Stimulated activated CD4-positive, alpha-beta T cell treated with anti-CD3 and anti-CD28 coated beads, Interleukin-12 subunit alpha, Interleukin-12 subunit beta, amount 100 ng/mL, for 24 hours (primary cell): ENCODE data around the gene ANKRD1.
"Not testable (repeated sequence)": the region's sequence is repeated elsewhere in the genome, so short reads cannot be mapped to it uniquely, and the experiment has no call there.

Source experiments
- DNase-seq, 2 experiments: peaks; one replicate each; pipeline ENCODE4 v3.0.0-alpha.2; 2020; ENCODE audit warnings: low read depth in 2 of 2

The ANKRD1 gene

GRCh38 chr10:90912174-90912573 is 8.7 kb downstream of the ANKRD1 start:
- no peak for DNase-seq

GRCh38 chr10:90911133-90912051 is 9.5 kb downstream of the ANKRD1 start:
- DNase-seq, result peak; percentile 8 to 32

- no peak for DNase-seq
Observed at GRCh38 chr10:90906596-90906995, 14.3 kb downstream of the ANKRD1 start.

- no peak for DNase-seq
Observed at GRCh38 chr10:90905925-90906324, 15.0 kb downstream of the ANKRD1 start.

GRCh38 chr10:90896916-90897315 is 24.0 kb downstream of the ANKRD1 start:
- DNase-seq, result not testable (repeated sequence)

GRCh38 chr10:90893190-90893589 is 27.7 kb downstream of the ANKRD1 start:
- DNase-seq, result no peak

- no peak for DNase-seq
Observed at GRCh38 chr10:90890347-90890746, 30.5 kb downstream of the ANKRD1 start.

GRCh38 chr10:90889636-90890035 is 31.3 kb downstream of the ANKRD1 start:
- no peak for DNase-seq

- no peak for DNase-seq
Observed at GRCh38 chr10:90888387-90888786, 32.5 kb downstream of the ANKRD1 start.

- DNase-seq, result no peak
Observed at GRCh38 chr10:90887555-90887954, 33.3 kb downstream of the ANKRD1 start.

- DNase-seq, result no peak
Observed at GRCh38 chr10:90885176-90885575, 35.7 kb downstream of the ANKRD1 start.

GRCh38 chr10:90884431-90884830 is 36.5 kb downstream of the ANKRD1 start:
- DNase-seq, result no peak

- not testable (repeated sequence) for DNase-seq
Observed at GRCh38 chr10:90880059-90880719, 40.7 kb downstream of the ANKRD1 start.

- DNase-seq, result no peak
Observed at GRCh38 chr10:90879062-90879461, 41.8 kb downstream of the ANKRD1 start.

GRCh38 chr10:90872648-90873020 is 48.3 kb downstream of the ANKRD1 start:
- DNase-seq, result no peak

GRCh38 chr10:90871766-90872647 is 48.9 kb downstream of the ANKRD1 start, which contains the start of gene RPP30:
RPP30 (plus strand) TSS chr10:90871974; CDS start chr10:90871987, 13 bp downstream.
- peak; percentile 69 to 75 for DNase-seq

- peak in 1 of 2 experiments; percentile 18 for DNase-seq
Observed at GRCh38 chr10:90871279-90871765, 49.6 kb downstream of the ANKRD1 start.

GRCh38 chr10:90866050-90866598 is 54.8 kb downstream of the ANKRD1 start:
- no peak for DNase-seq

GRCh38 chr10:90865401-90865800 is 55.5 kb downstream of the ANKRD1 start:
- no peak for DNase-seq

- DNase-seq, result no peak
Observed at GRCh38 chr10:90862908-90863514, 57.9 kb downstream of the ANKRD1 start.
